ENCODE measurements around the gene B9D1.
A peak's percentile ranks its signal among the peaks of the same experiment; 100 is the strongest.

Gene B9D1, protein sequence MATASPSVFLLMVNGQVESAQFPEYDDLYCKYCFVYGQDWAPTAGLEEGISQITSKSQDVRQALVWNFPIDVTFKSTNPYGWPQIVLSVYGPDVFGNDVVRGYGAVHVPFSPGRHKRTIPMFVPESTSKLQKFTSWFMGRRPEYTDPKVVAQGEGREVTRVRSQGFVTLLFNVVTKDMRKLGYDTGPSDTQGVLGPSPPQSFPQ

DNA sequence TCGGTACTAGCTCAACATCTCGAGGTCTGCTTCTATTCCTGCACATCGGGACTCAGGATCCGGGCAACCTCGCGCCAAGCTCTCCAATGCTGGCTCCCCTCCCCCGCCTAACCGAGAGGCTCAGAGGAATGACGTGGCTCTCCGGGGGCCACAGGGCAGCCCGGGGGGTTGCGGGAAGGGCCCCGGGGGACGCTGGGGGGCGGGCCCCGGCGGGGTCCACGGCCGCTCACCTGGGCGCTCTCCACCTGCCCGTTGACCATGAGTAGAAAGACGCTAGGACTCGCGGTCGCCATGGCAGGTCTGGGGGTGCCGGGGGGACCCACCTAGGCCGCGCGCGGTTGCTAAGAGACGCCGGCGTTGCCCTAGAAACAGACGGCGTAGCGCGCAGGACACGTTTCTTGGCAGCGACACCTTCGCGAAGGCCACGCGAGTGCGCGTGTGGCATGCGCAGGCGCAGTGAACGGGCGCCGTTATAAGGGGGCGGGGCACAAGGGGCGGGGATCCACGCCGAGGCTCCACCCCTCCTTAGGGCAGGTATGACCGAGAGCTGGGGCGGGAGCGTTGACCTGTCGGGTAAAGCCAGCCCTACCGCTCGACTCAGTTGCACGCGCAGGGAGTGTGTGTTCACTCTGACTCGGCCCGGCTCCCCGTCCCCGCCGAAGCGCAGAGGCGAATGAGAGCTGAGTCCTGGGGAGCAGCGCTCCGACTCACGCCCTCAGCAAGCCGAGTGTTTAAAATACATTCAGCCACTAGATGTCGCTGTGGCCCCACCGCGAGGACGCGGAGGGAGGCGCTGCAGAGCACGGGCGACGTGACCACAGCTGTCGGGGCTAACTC, at the start of gene B9D1:
Gene B9D1, minus strand, starts transcription at position 447 of the 837 bp plus-strand sequence. Its CDS starts 154 bp downstream, at position 293.
- peak; percentile 79 for DNase-seq (ENCODE audit: low read depth)

DNA sequence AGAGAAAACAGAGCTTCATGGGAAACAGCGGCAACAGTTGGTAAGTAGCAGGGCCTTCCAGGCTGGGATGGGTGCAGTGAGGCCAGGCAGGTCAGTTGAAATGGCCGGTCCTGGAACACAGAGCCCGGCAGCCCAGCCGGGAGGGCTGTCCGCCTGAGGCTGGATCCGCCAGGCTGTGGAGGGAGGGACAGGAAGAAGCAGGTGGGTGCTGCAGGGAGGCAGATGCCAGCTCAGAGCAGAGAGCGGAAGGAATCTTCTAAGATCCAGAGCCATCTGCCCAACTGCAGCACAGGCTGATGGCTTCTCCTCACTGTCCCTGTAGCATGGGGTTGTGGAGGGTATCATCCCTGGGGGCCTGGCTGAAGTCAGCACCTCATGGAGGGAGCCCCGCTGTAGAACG, 49.1 kb upstream of the B9D1 start:
- no peak for DNase-seq (ENCODE audit: low read depth)

DNA sequence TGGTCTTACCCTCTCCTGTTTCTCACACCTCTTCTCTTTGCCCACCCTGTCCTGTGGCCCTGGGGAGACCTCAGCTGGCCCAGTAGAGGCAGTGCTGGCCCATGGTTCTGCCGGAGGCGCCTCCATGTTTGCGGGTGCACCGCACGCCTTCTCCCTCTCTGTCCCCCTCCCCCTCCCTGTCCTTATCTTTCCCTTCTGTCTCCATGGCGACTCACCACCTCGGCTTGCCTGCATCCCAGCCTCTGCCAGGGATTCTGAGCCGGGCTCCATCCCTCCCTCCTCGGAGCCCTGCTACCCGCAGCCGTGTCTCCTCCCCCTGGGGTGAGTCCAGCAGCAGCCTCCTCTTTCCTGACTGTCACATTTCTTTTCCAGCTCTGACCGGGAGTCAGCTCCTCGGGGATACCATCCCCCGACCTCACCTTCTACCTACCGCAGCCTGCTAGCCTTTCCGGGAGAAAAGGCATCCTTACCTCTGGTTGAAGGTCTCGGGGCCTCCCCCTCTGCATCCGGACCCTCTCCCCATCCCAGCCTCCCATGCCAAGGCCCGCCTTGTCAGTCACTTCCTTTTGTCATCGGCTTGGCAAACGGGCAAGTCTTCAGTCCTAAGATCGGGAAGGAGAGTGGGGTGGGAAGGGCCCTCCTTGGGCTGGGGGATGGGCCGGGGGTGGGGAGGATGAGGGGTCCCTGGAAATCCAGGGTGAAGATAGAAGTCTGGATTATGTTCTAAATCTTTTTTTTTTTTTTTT, 48.5 kb upstream of the B9D1 start, which contains the start of gene RNF112:
Gene RNF112, plus strand, starts transcription at position 358 of the 746 bp plus-strand sequence. Its CDS starts 177 bp downstream, at position 535.
- DNase-seq (ENCODE audit: low read depth): no peak

DNA sequence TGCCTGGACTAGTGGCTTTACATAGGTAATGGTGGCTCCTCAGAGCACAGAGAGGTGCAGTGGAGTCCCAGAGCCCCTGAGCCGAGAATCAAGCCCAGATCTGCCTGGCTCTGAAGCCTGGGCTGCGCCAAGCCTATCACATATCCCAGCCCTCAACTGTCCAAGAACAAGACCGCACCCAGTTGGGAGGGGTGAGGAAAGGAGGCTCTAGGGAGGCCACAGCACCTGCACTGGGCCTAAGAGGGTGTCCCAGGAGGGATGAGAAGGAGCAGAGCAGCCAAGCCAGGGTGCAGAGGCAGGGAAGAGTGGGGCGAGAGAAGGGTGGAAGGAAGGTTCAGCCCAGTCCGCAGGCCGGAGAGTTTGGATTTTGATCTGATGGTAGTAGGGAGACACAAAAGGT, 47.6 kb upstream of the B9D1 start:
- DNase-seq (ENCODE audit: low read depth): no peak

DNA sequence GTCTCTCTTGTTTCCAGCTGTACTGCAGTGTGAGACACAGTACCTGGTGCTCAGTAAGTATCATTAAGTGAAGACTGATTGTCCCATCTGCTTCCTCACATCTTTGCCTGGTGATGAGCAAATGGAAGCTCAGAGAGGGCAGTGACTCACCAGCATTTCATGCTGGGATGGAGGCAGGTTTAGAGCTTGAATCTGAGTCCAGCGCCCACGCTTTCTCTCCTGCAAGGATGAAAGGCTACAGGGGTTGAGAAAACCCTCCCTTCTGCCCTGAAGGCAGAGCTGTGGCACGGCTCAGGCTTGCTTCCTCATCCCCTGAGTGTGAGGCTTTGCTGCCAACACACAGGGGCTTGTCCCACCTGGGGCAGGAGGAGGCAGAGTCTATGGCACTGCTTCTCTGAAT, 47.0 kb upstream of the B9D1 start:
- no peak for DNase-seq (ENCODE audit: low read depth)

DNA sequence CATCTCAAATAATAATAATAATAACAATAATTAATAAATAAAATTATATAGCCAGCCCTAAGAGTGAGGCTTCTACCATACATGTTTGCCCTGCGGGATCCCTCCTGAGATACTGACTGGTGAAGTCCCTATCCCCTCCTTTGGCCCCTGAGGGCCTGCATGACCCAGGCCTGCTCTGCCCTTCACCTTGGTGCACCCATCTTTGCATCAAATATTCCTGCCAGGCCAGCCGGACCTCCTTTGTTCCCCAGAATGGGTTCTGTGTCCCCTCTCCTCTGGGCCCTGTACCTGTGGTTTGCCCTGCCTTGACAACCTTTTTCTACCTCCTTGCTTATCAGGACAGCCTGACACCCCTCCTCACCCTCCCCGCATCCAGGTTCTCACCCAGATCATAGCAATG, 46.5 kb upstream of the B9D1 start:
- no peak for DNase-seq (ENCODE audit: low read depth)

DNA sequence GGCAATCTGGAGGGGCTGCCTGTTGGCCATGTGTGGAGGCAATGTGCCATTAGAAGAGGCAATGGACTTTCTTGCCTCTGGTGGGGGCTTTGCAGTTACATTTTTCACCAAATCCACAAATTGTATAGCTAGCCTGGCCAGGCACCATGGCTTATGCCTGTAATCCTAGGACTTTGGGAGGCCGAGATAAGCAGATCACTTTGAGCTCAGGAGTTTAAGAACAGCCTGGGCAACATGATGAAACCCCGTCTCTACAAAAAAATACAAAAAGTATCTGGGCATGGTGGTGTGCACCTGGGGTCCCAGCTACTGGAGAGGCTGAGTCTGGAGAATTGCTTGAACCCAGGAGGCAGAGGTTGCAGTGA, 45.8 kb upstream of the B9D1 start:
- DNase-seq (ENCODE audit: low read depth): no peak

DNA sequence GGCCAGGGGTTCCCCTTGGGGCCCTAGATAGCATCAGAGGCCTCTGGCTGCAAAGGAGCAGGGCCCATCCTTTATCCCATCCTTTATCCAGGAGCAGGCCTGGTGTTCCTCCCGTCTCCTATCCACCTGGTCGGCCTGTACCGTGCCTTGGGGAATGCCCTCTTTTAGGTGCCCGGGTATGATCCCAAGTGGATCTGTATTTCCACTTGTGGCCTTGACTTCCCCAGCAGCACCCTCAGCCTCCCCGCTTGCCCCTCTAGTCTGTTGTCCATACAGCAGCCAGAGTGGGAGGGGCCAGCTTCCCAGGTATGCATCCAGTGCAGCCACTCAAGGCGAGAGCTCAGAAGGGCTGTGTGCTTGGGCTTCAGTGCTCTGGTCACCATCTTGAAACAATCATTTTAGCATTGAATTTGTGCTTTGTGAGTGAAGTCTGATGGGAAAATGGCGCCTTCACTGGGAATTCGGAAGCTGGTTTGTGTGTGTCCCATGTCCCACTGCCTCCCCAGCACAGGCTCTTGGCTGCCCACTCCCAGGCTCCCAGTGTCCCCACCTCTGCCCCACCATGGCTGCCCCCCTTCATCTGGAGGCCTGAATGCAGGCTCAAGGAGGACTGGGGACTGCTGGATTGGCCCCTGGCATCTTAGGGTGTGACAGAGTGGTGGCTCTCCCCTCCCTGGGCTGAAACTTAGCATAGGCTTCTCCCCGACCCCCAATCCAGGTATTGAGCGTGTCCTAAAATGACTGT, 45.2 kb upstream of the B9D1 start:
- DNase-seq (ENCODE audit: low read depth): no peak

DNA sequence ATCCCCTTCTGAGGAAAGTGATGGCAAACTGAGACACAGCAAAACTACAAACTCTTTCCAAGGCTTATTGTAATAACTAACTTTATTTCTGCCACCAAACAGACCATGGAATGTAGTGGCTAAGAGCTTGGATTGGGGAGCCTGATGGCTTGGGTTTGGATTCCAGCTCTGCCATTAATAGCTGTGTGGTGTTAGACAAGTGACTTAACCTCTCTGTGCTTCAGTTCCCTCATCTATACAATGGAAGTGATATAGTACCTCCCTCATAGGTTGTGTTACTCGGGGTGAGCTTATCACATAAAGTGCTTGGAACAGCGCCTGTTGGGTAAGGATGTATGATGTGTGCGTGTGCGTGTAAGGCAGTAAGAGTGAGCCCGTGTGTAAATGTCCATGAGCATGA, 42.6 kb upstream of the B9D1 start:
- DNase-seq (ENCODE audit: low read depth): no peak

DNA sequence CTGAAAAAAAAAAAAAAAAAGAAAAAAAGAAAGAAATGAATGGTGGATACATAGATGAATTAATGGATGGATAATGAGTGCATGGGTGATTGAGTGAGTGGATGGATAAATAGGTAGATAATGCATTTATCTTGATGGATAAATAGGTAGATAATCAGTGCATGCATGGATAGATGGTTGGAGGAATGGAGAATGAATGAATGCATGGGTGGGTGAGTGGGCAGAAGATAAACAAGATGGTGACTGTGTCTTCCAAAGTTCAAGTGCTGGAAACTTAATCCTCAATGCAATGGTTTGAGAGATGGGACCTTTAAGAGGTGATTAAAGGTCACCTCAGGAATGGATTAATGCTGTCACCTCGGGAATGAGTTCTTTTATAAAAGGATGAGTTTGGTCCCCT, 41.7 kb upstream of the B9D1 start:
- DNase-seq (ENCODE audit: low read depth): no peak

DNA sequence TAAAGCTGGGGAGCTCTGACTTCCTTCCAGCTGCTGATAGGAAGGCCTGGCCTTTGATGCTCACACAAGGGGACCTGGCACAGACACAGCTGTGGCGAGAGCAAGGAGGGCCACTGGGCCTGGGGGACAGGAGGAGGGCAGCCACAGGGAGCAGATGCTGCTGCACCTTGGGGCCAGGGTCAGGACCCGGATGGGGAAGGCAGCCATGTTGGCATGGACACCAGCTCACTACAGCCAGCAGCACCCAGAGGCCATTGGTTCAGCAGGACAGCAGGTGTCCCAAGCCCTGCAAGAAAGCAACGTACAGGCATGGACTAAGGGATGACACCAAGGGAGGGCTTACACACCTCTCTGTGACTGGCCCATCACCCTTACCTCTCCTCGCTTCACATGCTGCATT, 40.5 kb upstream of the B9D1 start:
- no peak for DNase-seq (ENCODE audit: low read depth)

DNA sequence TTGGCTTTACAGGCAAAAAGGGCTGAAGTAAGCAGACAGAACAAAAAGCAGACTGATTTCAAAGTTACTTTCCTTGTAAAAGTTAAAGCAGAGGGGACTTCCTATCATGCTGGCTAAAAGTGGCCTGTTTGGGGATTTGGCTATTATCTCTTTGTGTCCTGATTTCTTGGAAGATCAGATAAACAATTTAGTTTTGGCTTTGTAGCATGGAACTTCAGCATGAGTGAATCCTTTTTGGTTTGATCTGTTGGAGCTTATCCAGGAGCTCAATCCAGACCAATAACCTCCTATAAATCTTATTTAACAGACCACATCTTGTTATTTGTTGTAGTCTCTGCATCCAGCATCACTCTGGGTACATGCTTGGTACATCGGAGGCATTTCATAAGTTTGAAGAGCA, 39.6 kb upstream of the B9D1 start:
- DNase-seq (ENCODE audit: low read depth): no peak

DNA sequence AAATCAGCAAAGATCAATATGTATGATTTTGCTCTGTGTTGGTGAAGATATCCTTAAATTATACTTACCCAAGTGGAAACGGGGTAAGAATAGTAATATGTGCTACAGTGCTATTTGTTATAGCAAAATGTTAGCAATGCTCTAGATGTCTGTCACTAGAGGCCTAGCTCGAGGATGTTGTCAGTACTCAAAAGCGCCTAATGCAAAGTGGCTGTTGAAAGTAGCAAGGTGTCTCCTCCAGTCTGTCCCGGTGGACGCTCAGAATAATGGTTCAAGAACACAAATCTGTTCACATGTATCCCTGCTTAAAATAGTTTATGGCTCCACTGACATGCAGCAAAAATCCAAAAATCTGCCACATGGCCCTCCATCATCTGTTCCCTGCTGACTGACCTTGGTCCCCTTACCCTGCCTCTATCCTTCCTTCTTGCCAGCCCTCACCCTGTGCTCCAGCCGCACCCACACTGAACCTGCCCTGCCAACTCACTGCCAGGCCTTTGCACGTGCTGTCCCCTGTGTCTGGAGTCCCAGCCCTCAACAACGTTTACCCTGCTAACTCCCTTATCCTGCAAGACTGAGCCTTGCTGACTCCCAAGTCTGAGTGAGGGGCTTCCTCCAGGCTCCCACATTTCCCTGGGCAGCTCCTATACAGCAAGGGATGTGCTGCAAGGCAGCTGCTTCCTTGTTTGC, 38.9 kb upstream of the B9D1 start:
- DNase-seq (ENCODE audit: low read depth): no peak

DNA sequence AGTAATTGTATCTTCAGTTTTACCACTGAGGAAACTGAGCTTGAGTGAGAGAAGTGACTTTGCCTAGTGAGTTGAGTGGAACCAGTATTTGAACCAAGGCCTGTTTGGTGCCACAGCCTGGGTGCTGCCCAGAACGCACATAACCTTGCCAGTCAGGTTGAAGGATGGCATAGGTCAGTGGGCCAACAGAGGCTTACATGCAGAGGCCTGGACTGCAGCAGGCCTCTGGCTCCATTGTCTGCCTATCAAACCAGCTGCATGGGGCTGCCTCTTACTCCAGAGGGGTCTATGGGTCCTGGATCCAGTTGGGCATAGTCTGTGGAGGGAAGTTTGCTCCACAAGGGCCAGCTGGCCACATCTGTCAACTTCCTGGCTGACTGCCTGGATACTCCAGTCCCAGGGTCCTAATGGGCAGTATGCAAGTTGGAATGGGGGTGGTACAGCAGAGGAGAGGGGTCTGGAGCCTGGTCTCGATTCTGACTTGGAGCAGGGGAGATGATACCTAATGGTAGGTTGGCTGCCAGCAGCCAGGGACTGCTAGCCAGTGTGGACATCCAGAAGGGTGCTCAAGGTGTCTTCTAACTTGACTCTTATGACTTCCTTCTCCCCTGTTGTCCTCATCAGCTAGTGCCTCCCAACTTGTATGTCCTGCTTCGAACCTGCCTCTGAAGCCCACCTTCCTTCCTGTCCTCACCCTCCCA, 37.4 kb upstream of the B9D1 start:
- no peak for DNase-seq (ENCODE audit: low read depth)

DNA sequence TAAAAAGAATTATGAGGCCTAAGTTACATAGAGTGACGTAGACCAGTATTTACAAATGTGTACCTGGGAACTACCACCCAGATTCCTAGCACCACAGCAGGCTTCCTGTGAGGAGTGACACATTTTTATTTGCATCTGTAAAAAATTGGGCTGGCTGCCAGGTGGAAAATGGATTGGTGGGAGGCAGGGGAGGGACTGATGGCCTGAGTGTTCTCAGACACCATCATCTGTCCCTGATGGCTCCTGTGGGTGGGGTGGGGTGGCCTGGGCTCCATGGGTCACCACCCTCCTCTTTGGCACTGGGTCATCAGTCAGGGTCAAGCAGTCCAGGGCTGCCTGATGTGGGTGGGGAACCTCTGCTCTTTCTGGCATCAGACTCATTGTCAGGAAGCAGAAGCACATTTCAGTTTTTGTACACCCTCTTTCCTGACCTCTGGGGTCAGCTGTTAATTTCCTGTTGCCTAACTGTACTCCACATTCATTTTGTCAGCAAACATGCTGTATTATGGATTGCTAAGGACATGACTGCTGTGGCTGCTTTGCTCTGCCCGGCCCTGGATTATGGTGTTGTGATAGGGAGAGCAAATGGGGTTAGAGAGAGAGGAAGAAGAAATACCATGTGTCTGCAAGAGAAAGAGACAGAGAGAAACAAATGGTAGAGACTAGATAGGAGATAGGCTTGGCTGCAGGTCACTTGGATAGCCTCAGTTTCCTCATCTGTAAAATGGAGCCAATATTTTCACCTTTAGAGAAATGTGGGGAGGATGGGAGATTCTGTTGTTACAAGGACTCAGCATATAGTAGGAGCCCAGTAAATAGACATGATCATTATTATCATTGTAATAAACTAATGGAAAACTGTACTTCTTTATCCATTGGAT, 36.0 kb upstream of the B9D1 start:
- DNase-seq (ENCODE audit: low read depth): no peak

DNA sequence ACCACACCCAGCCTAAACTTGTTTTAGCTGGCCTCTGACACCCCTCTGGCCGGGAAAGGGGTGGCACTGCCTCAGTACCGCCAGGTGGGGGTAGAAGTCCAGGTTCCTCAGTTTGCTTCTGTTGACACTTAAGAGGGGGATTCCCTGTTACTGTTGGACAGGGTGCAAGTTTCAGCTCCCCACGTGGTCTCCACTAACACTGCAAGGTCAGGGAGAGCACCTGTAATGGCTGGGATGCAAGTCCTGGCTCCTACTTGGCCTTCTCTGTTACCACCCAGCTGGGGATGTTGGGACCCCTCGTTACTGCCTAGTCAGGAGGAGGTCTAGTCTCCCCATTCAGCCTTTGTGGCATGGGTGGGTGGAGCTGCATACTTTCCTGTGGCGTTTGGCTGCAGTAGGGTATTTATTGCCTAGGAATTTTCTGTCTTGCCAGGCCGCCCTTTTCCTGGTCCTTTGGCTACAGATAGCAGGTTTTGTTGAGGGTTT, 35.1 kb upstream of the B9D1 start:
- DNase-seq (ENCODE audit: low read depth): no peak

DNA sequence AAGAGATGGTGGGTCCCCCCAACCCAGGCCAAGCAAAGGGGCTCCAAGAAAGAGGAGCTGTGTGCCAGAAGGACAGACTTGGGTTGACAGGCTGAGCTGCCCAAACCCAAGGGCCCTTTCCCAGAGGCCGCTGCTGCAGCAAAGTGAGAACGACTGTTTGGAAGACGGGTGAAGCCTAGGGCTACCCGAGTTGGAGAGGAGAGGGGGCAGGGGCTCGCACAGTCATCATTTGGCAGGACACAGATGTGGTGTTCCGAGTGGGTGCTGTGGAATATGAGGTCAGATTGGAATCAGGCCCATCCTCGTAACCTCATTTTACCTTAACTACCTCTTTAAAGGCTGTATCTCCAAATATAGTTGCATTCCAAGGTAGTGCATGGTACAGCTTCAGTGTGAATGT, 29.8 kb upstream of the B9D1 start:
- no peak for DNase-seq (ENCODE audit: low read depth)

DNA sequence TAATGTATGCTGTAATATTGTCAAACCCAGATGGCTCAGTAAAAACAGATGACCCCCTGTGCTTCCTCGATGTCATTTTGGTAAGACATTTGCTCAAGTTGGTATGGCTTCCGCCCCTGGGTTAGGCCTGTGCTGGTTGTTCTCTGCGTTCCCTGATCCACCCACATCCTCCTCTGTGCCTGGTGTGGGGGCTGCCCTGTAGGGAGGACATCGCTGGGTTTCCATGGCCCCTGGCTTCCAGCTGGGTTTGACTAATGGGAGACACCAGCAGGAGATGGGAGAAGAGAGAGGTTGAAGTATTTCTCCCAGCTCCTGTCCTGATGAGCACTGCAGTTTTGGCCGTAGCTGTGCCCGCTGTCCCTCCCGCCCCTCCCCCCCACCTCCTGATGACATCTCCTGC, 28.9 kb upstream of the B9D1 start:
- no peak for DNase-seq (ENCODE audit: low read depth)

DNA sequence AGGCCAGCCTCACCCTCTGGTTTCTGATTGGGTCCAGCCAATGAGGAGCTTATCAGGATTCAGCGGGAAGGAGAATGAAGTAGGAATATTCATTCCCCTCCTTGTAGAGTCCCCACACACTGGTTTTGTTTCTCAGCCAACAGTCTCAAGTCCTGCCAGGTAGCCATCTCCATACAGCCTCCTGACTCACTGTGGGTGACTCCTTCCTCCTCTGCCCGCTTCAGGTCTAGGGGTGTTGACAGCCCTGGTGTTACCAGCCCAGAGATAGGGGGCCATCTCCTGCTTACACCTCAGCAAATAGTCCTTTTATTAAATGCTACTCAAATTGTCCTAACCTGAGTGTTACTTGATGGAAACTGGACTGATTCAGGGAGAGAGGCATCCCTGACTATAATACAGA, 28.4 kb upstream of the B9D1 start:
- DNase-seq (ENCODE audit: low read depth): no peak
